Measurements from ENCODE around the gene WNT4.

The WNT4 gene

GRCh38 chr1:22112554-22112953 lies 30.3 kb downstream of the WNT4 start:
- ATAC-seq, result no peak
- peaks cover 42% of the 10 kb centered on the region for H3K4me1 Mint-ChIP-seq
- peak overlapping the region; percentile 67 to 94 for H3K27ac Mint-ChIP-seq
- H3K27me3 Mint-ChIP-seq, result no peaks in the 10 kb centered on the region
- H3K9me3 Mint-ChIP-seq, result no peaks in the 10 kb centered on the region
- DNase-seq, result no peak
- no peak overlapping the region for H3K4me3 Mint-ChIP-seq

- no peak overlapping the region for H3K4me3 Mint-ChIP-seq
- ATAC-seq (no peak), DNase-seq (no peak)
- no peaks in the 10 kb centered on the region for H3K27me3 Mint-ChIP-seq
- peaks cover 35% of the 10 kb centered on the region for H3K4me1 Mint-ChIP-seq
- H3K27ac Mint-ChIP-seq, result peak overlapping the region in 1 of 2 donors; percentile 89
- H3K9me3 Mint-ChIP-seq, result no peaks in the 10 kb centered on the region
These were observed 31.3 kb downstream of the WNT4 start for GRCh38 chr1:22111620-22112019.

- Mint-ChIP-seq H3K9me3 (no peaks in the 10 kb centered on the region), H3K4me3 (no peak overlapping the region), H3K4me1 (peaks cover 35% of the 10 kb centered on the region), H3K27me3 (no peaks in the 10 kb centered on the region), H3K27ac (peak overlapping the region in 1 of 2 donors; percentile 89)
- ATAC-seq (no peak), DNase-seq (no peak)
These were observed 31.8 kb downstream of the WNT4 start for GRCh38 chr1:22111115-22111514.

- Mint-ChIP-seq H3K4me3 (no peak overlapping the region), H3K9me3 (no peaks in the 10 kb centered on the region), H3K27me3 (no peaks in the 10 kb centered on the region), H3K27ac (no peak overlapping the region), H3K4me1 (peaks cover 43% of the 10 kb centered on the region)
- ATAC-seq (no peak), DNase-seq (no peak)
These were observed 32.9 kb downstream of the WNT4 start for GRCh38 chr1:22110016-22110415.

- no peak for DNase-seq
These were observed 34.4 kb downstream of the WNT4 start for GRCh38 chr1:22108339-22109105.

GRCh38 chr1:22107126-22107525 lies 35.8 kb downstream of the WNT4 start:
- H3K4me1 Mint-ChIP-seq, result peaks cover 61% of the 10 kb centered on the region
- H3K27ac Mint-ChIP-seq, result no peak overlapping the region
- H3K4me3 Mint-ChIP-seq, result no peak overlapping the region
- no peak for DNase-seq
- H3K9me3 Mint-ChIP-seq, result peaks cover 7 to 10% of the 10 kb centered on the region in 2 donors
- no peaks in the 10 kb centered on the region for H3K27me3 Mint-ChIP-seq
- no peak for ATAC-seq

More at GRCh38 chr1:22108339-22109105, 34.4 kb downstream of the WNT4 start:
- H3K4me1 Mint-ChIP-seq, result peaks cover 58% of the 10 kb centered on the region
- H3K27me3 Mint-ChIP-seq, result no peaks in the 10 kb centered on the region
- H3K4me3 Mint-ChIP-seq, result no peak overlapping the region
- H3K27ac Mint-ChIP-seq, result peak overlapping the region; percentile 40 to 75
- ATAC-seq, result no peak
- H3K9me3 Mint-ChIP-seq, result peaks cover 2 to 7% of the 10 kb centered on the region in 2 donors

GRCh38 chr1:22105611-22106207 lies 37.2 kb downstream of the WNT4 start:
- DNase-seq (no peak), ATAC-seq (peak; percentile 50)

GRCh38 chr1:22104865-22105437 lies 37.9 kb downstream of the WNT4 start:
- ATAC-seq, result peak; percentile 96

More at GRCh38 chr1:22105611-22106207, 37.2 kb downstream of the WNT4 start:
- H3K4me3 Mint-ChIP-seq, result peak overlapping the region in 1 of 2 donors; percentile 10
- peaks cover 7 to 10% of the 10 kb centered on the region in 2 donors for H3K9me3 Mint-ChIP-seq
- peaks cover 64% of the 10 kb centered on the region for H3K4me1 Mint-ChIP-seq
- peak overlapping the region in 1 of 2 donors; percentile 17 for H3K27ac Mint-ChIP-seq
- no peaks in the 10 kb centered on the region for H3K27me3 Mint-ChIP-seq

GRCh38 chr1:22104094-22104493 lies 38.8 kb downstream of the WNT4 start:
- Mint-ChIP-seq H3K27me3 (no peaks in the 10 kb centered on the region), H3K27ac (peak overlapping the region in 1 of 2 donors; percentile 82), H3K4me1 (peaks cover 80% of the 10 kb centered on the region), H3K4me3 (peak overlapping the region in 1 of 2 donors; percentile 69), H3K9me3 (peaks cover 7 to 10% of the 10 kb centered on the region in 2 donors)
- ATAC-seq (no peak), DNase-seq (no peak)

More at GRCh38 chr1:22104865-22105437, 37.9 kb downstream of the WNT4 start:
- H3K27ac Mint-ChIP-seq, result peak overlapping the region; percentile 17 to 22
- peaks cover 71% of the 10 kb centered on the region for H3K4me1 Mint-ChIP-seq
- H3K4me3 Mint-ChIP-seq, result peak overlapping the region; percentile 0 to 14
- H3K27me3 Mint-ChIP-seq, result no peaks in the 10 kb centered on the region
- peak; percentile 43 to 68 for DNase-seq
- peaks cover 7 to 10% of the 10 kb centered on the region in 2 donors for H3K9me3 Mint-ChIP-seq

- Mint-ChIP-seq H3K27me3 (no peaks in the 10 kb centered on the region), H3K27ac (no peak overlapping the region), H3K4me1 (peaks cover 78% of the 10 kb centered on the region), H3K4me3 (no peak overlapping the region), H3K9me3 (peaks cover 7 to 10% of the 10 kb centered on the region in 2 donors)
- no peak for ATAC-seq
- DNase-seq, result no peak
These were observed 40.2 kb downstream of the WNT4 start for GRCh38 chr1:22102746-22103145.

- H3K27ac Mint-ChIP-seq, result peak overlapping the region in 1 of 2 donors; percentile 67
- DNase-seq (no peak), ATAC-seq (no peak)
- no peaks in the 10 kb centered on the region for H3K27me3 Mint-ChIP-seq
- H3K9me3 Mint-ChIP-seq, result peaks cover 7 to 10% of the 10 kb centered on the region in 2 donors
- no peak overlapping the region for H3K4me3 Mint-ChIP-seq
- H3K4me1 Mint-ChIP-seq, result peaks cover 82% of the 10 kb centered on the region
These were observed 40.9 kb downstream of the WNT4 start for GRCh38 chr1:22101995-22102394.

GRCh38 chr1:22101199-22101598 lies 41.7 kb downstream of the WNT4 start:
- peaks cover 7 to 10% of the 10 kb centered on the region in 2 donors for H3K9me3 Mint-ChIP-seq
- peaks cover 76% of the 10 kb centered on the region for H3K4me1 Mint-ChIP-seq
- no peak overlapping the region for H3K4me3 Mint-ChIP-seq
- H3K27ac Mint-ChIP-seq, result peak overlapping the region in 1 of 2 donors; percentile 46
- no peak for DNase-seq
- no peak for ATAC-seq
- H3K27me3 Mint-ChIP-seq, result no peaks in the 10 kb centered on the region

GRCh38 chr1:22100168-22100567 lies 42.7 kb downstream of the WNT4 start:
- ATAC-seq (no peak), DNase-seq (no peak)
- Mint-ChIP-seq H3K4me1 (peaks cover 68% of the 10 kb centered on the region), H3K4me3 (no peak overlapping the region), H3K27ac (no peak overlapping the region), H3K27me3 (no peaks in the 10 kb centered on the region), H3K9me3 (peaks cover 7 to 10% of the 10 kb centered on the region in 2 donors)

- no peaks in the 10 kb centered on the region for H3K27me3 Mint-ChIP-seq
- DNase-seq (no peak), ATAC-seq (no peak)
- H3K27ac Mint-ChIP-seq, result no peak overlapping the region
- H3K4me1 Mint-ChIP-seq, result peaks cover 60% of the 10 kb centered on the region
- H3K9me3 Mint-ChIP-seq, result peaks cover 6 to 7% of the 10 kb centered on the region in 2 donors
- no peak overlapping the region for H3K4me3 Mint-ChIP-seq
These were observed 44.1 kb downstream of the WNT4 start for GRCh38 chr1:22098752-22099151.

- Mint-ChIP-seq H3K9me3 (no peaks in the 10 kb centered on the region), H3K4me3 (no peak overlapping the region), H3K27ac (no peak overlapping the region), H3K4me1 (peaks cover 66% of the 10 kb centered on the region), H3K27me3 (no peaks in the 10 kb centered on the region)
- DNase-seq, result no peak
- no peak for ATAC-seq
These were observed 46.4 kb downstream of the WNT4 start for GRCh38 chr1:22096463-22096862.

GRCh38 chr1:22096036-22096435 lies 46.9 kb downstream of the WNT4 start:
- Mint-ChIP-seq H3K27ac (no peak overlapping the region), H3K4me3 (no peak overlapping the region), H3K27me3 (no peaks in the 10 kb centered on the region), H3K9me3 (no peaks in the 10 kb centered on the region), H3K4me1 (peaks cover 67% of the 10 kb centered on the region)
- ATAC-seq (no peak), DNase-seq (no peak)

Measured in stimulated activated naive CD8-positive, alpha-beta T cell treated with anti-CD3 and anti-CD28 coated beads, Interleukin-15, amount 100 ng/mL, for 72 hours (primary cell).